SK-N-SH treated with all-trans-retinoic acid at 6 μM for 48 hours (cell line): Measurements from ENCODE around the gene BSN.

Experiments
- ATAC-seq: fragments of 200-7000 bp; cut with Tn5 transposase; 3 replicates; pipeline ENCODE4 v1.9.1; 2020; ENCODE audit warnings: mild to moderate bottlenecking, moderate library complexity
- ARNTL ChIP-seq: fragments of 450-650 bp; formaldehyde crosslinking; IDR thresholded peaks from 2 replicates; pipeline ENCODE4 v1.5.0; 2020; ENCODE audit warnings: low read depth, mild to moderate bottlenecking, moderate library complexity, borderline replicate concordance
- BACH2 ChIP-seq: fragments of 250-450 bp; sonication (Bioruptor Pico); IDR thresholded peaks from 2 replicates; pipeline ENCODE4 v1.9.0; 2021; ENCODE audit warnings: mild to moderate bottlenecking, borderline replicate concordance
- ESRRG ChIP-seq: fragments of 250-450 bp; sonication (Bioruptor Pico); IDR thresholded peaks from 2 replicates; pipeline ENCODE4 v1.6.1; 2021; ENCODE audit warnings: mild to moderate bottlenecking
- GLIS3 ChIP-seq: fragments of 250-450 bp; sonication (Bioruptor Pico); IDR thresholded peaks from 2 replicates; pipeline ENCODE4 v1.5.0; 2020; ENCODE audit warnings: mild to moderate bottlenecking, moderate library complexity
- ISL1 ChIP-seq: fragments of 250-450 bp; sonication (Bioruptor Pico); IDR thresholded peaks from 2 replicates; pipeline ENCODE4 v2.1.2; 2022; ENCODE audit warnings: mild to moderate bottlenecking, moderate library complexity
- OSR1 ChIP-seq: fragments of 250-450 bp; sonication (Bioruptor Pico); IDR thresholded peaks from 2 replicates; pipeline ENCODE4 v1.8.0; 2022; ENCODE audit warnings: moderate library complexity, mild to moderate bottlenecking, inconsistent platforms
- PPARA ChIP-seq: fragments of 250-450 bp; sonication (Bioruptor Pico); IDR thresholded peaks from 2 replicates; pipeline ENCODE4 v1.5.0; 2020; ENCODE audit warnings: mild to moderate bottlenecking, borderline replicate concordance
- RARB ChIP-seq: fragments of 250-450 bp; sonication (Bioruptor Pico); IDR thresholded peaks from 2 replicates; pipeline ENCODE4 v1.8.0; 2021; ENCODE audit warnings: mild to moderate bottlenecking, moderate library complexity
- SNAI2 ChIP-seq: fragments of 250-450 bp; sonication (Bioruptor Pico); IDR thresholded peaks from 2 replicates; pipeline ENCODE4 v1.5.0; 2020; ENCODE audit warnings: mild to moderate bottlenecking, moderate library complexity
- TCF4 ChIP-seq: fragments of 250-450 bp; sonication (Bioruptor Pico); IDR thresholded peaks from 2 replicates; pipeline ENCODE4 v1.8.0; 2021; ENCODE audit warnings: mild to moderate bottlenecking, moderate library complexity, borderline replicate concordance
- TOX ChIP-seq: fragments of 250-450 bp; sonication (Bioruptor Pico); IDR thresholded peaks from 2 replicates; pipeline ENCODE4 v1.8.0; 2021; ENCODE audit warnings: mild to moderate bottlenecking, moderate library complexity, borderline replicate concordance
- ZC3H10 ChIP-seq: fragments of 250-450 bp; sonication (Bioruptor Pico); IDR thresholded peaks from 2 replicates; pipeline ENCODE4 v1.5.1; 2021; ENCODE audit warnings: mild to moderate bottlenecking, moderate library complexity
- ZFP30 ChIP-seq: fragments of 450-650 bp; formaldehyde crosslinking; IDR thresholded peaks from 2 replicates; pipeline ENCODE4 v1.5.0; 2022; ENCODE audit warnings: mild to moderate bottlenecking, moderate library complexity
- ZNF8 ChIP-seq: fragments of 450-650 bp; formaldehyde crosslinking; IDR thresholded peaks from 2 replicates; pipeline ENCODE4 v1.5.0; 2020; ENCODE audit warnings: mild to moderate bottlenecking, moderate library complexity
- TF ChIP-seq, protein P1 (sequence below): fragments of 250-450 bp; sonication (Bioruptor Pico); IDR thresholded peaks from 2 replicates; pipeline ENCODE4 v1.5.1; 2021; ENCODE audit warnings: mild to moderate bottlenecking, moderate library complexity
- TF ChIP-seq, protein P2 (sequence below): fragments of 250-450 bp; sonication (Bioruptor Pico); IDR thresholded peaks from 2 replicates; pipeline ENCODE4 v1.5.1; 2020; ENCODE audit warnings: low read depth, mild to moderate bottlenecking, moderate library complexity
- TF ChIP-seq, protein P3 (sequence below): fragments of 250-450 bp; sonication (Bioruptor Pico); IDR thresholded peaks from 2 replicates; pipeline ENCODE4 v1.8.0; 2021; ENCODE audit warnings: low read depth, mild to moderate bottlenecking, moderate library complexity, borderline replicate concordance
- TF ChIP-seq, protein P4 (sequence below): fragments of 250-450 bp; sonication (Bioruptor Pico); IDR thresholded peaks from 2 replicates; pipeline ENCODE4 v1.5.0; 2020; ENCODE audit warnings: mild to moderate bottlenecking, moderate library complexity

Gene BSN

DNA sequence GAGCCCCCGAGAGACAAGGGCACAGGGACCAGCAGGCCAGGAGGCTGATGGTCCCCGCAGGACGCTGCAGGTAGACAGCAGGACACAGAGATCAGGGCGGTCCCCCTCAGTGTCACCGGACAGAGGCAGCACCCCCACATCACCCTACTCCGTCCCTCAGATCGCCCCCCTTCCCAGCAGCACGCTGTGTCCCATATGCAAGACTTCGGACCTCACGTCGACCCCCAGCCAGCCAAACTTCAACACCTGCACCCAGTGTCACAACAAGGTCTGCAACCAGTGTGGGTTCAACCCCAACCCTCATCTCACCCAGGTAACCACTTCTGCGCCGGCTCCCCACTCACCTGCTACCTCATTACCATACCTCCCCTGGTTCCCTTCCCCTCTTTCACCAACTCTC, 70.8 kb downstream of the BSN start:
- ATAC-seq: no peak
- TF ChIP-seq OSR1: no peak
- TF ChIP-seq GLIS3: no peak
- TF ChIP-seq RARB (CRISPR knock-in tag): no peak
- TF ChIP-seq, protein P1, sequence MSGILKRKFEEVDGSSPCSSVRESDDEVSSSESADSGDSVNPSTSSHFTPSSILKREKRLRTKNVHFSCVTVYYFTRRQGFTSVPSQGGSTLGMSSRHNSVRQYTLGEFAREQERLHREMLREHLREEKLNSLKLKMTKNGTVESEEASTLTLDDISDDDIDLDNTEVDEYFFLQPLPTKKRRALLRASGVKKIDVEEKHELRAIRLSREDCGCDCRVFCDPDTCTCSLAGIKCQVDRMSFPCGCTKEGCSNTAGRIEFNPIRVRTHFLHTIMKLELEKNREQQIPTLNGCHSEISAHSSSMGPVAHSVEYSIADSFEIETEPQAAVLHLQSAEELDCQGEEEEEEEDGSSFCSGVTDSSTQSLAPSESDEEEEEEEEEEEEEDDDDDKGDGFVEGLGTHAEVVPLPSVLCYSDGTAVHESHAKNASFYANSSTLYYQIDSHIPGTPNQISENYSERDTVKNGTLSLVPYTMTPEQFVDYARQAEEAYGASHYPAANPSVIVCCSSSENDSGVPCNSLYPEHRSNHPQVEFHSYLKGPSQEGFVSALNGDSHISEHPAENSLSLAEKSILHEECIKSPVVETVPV (CRISPR knock-in tag): no peak
- TF ChIP-seq, protein P2, sequence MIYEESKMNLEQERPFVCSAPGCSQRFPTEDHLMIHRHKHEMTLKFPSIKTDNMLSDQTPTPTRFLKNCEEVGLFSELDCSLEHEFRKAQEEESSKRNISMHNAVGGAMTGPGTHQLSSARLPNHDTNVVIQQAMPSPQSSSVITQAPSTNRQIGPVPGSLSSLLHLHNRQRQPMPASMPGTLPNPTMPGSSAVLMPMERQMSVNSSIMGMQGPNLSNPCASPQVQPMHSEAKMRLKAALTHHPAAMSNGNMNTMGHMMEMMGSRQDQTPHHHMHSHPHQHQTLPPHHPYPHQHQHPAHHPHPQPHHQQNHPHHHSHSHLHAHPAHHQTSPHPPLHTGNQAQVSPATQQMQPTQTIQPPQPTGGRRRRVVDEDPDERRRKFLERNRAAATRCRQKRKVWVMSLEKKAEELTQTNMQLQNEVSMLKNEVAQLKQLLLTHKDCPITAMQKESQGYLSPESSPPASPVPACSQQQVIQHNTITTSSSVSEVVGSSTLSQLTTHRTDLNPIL (CRISPR knock-in tag): no peak
- TF ChIP-seq ZNF8: no peak
- no peak for TF ChIP-seq ESRRG (CRISPR knock-in tag)
- TF ChIP-seq ZFP30 (CRISPR knock-in tag): no peak
- TF ChIP-seq TOX (CRISPR knock-in tag): no peak
- TF ChIP-seq, protein P3, sequence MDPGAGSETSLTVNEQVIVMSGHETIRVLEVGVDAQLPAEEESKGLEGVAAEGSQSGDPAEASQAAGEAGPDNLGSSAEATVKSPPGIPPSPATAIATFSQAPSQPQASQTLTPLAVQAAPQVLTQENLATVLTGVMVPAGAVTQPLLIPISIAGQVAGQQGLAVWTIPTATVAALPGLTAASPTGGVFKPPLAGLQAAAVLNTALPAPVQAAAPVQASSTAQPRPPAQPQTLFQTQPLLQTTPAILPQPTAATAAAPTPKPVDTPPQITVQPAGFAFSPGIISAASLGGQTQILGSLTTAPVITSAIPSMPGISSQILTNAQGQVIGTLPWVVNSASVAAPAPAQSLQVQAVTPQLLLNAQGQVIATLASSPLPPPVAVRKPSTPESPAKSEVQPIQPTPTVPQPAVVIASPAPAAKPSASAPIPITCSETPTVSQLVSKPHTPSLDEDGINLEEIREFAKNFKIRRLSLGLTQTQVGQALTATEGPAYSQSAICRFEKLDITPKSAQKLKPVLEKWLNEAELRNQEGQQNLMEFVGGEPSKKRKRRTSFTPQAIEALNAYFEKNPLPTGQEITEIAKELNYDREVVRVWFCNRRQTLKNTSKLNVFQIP: no peak
- no peak for TF ChIP-seq BACH2
- no peak for TF ChIP-seq ISL1 (CRISPR knock-in tag)
- TF ChIP-seq PPARA (CRISPR knock-in tag): no peak
- TF ChIP-seq, protein P4, sequence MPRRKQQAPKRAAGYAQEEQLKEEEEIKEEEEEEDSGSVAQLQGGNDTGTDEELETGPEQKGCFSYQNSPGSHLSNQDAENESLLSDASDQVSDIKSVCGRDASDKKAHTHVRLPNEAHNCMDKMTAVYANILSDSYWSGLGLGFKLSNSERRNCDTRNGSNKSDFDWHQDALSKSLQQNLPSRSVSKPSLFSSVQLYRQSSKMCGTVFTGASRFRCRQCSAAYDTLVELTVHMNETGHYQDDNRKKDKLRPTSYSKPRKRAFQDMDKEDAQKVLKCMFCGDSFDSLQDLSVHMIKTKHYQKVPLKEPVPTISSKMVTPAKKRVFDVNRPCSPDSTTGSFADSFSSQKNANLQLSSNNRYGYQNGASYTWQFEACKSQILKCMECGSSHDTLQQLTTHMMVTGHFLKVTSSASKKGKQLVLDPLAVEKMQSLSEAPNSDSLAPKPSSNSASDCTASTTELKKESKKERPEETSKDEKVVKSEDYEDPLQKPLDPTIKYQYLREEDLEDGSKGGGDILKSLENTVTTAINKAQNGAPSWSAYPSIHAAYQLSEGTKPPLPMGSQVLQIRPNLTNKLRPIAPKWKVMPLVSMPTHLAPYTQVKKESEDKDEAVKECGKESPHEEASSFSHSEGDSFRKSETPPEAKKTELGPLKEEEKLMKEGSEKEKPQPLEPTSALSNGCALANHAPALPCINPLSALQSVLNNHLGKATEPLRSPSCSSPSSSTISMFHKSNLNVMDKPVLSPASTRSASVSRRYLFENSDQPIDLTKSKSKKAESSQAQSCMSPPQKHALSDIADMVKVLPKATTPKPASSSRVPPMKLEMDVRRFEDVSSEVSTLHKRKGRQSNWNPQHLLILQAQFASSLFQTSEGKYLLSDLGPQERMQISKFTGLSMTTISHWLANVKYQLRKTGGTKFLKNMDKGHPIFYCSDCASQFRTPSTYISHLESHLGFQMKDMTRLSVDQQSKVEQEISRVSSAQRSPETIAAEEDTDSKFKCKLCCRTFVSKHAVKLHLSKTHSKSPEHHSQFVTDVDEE: no peak
- no peak for TF ChIP-seq SNAI2 (CRISPR knock-in tag)
- no peak for TF ChIP-seq TCF4 (CRISPR knock-in tag)
- no peak for TF ChIP-seq ARNTL (CRISPR knock-in tag)

DNA sequence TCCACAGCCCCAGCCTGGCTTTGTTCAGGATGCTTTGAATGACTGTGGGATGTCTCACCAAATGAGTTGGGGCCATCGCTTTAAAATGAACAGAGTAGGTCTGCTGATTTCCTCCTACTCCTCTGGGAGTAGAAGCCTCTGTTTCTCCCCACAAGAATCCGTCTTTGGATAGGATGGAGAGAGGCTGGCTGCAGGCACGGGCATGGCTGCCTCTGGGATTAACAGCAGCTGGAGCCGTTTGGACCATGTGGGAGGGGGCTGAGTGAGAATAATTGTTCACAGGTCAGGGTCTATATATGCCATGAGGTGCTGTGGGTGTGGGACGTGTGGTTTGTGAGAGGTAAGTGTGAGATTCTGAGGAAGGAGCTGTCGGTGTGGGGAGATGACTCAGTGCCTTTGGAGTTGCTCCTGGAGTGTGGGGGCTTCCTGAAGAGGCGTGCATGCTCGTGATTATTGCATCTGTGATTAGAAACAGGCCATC, 71.9 kb downstream of the BSN start:
- no peak for ATAC-seq
- TF ChIP-seq, protein P2 (CRISPR knock-in tag): no peak
- TF ChIP-seq ARNTL (CRISPR knock-in tag): no peak
- TF ChIP-seq BACH2: no peak
- no peak for TF ChIP-seq ISL1 (CRISPR knock-in tag)
- TF ChIP-seq, protein P1 (CRISPR knock-in tag): no peak
- TF ChIP-seq ZNF8: no peak
- no peak for TF ChIP-seq ZFP30 (CRISPR knock-in tag)
- no peak for TF ChIP-seq ZC3H10 (CRISPR knock-in tag)
- no peak for TF ChIP-seq RARB (CRISPR knock-in tag)

DNA sequence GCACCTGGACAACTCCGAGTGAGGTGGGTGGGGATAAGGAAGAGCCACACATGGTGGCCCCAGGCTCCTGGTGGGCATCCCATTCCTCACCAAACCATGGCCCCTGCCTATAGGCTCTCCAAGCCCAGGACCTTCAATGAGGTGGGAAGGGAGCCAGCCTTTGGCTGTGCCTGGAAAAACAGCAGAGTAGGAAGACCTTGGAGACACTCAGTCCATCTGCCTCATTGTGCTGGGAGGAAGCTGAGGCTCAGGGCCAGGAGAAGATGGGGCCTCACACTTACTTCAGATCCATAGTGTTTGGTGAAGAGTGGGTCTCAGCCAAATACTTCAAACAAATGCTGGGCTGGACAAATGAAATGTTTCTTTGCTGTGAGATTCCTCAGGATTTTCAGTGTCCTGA, 72.5 kb downstream of the BSN start:
- no peak for ATAC-seq
- no peak for TF ChIP-seq ESRRG (CRISPR knock-in tag)
- TF ChIP-seq, protein P4: no peak
- TF ChIP-seq ZNF8: no peak
